H9 (cell line): ENCODE measurements around the gene DCTN5. TPM values are rescaled to one million over a fixed set of nuclear protein-coding genes. Genes with fewer than 3 reads are reported as not detected.

Experiments used
- DNase-seq: peaks from one replicate; pipeline ENCODE4 v3.0.0-alpha.2; 2017
- H2AFZ ChIP-seq: one replicate; pipeline ENCODE4 v1.6.1; 2013; ENCODE audit warnings: mild to moderate bottlenecking, low read length, control low read depth, moderate library complexity
- H2AK5ac ChIP-seq: 2 replicates; pipeline ENCODE4 v1.6.1; 2013; ENCODE audit warnings: low read length, control low read depth, mixed read lengths; ENCODE audit not compliant: insufficient read length
- H2BK120ac ChIP-seq: one replicate; pipeline ENCODE4 v1.6.1; 2013; ENCODE audit warnings: low read depth, mild to moderate bottlenecking, low read length, control low read depth, inconsistent platforms; ENCODE audit not compliant: poor library complexity, severe bottlenecking
- H2BK12ac ChIP-seq: 2 replicates; pipeline ENCODE4 v1.6.1; 2013; ENCODE audit warnings: low read length, control low read depth, mixed read lengths, low read depth; ENCODE audit not compliant: insufficient read length
- H2BK15ac ChIP-seq: 2 replicates; pipeline ENCODE4 v1.6.1; 2013; ENCODE audit warnings: low read depth, low read length, control low read depth
- H2BK20ac ChIP-seq: one replicate; pipeline ENCODE4 v1.6.1; 2013; ENCODE audit warnings: low read depth, mild to moderate bottlenecking, low read length, control low read depth, inconsistent platforms; ENCODE audit not compliant: poor library complexity, severe bottlenecking
- H2BK5ac ChIP-seq: 2 replicates; pipeline ENCODE4 v1.6.1; 2013; ENCODE audit warnings: low read length, control low read depth, mixed read lengths; ENCODE audit not compliant: insufficient read length
- H3K14ac ChIP-seq: 2 replicates; pipeline ENCODE4 v1.6.1; 2013; ENCODE audit warnings: low read length, control low read depth; ENCODE audit not compliant: insufficient read depth
- H3K18ac ChIP-seq: 2 replicates; pipeline ENCODE4 v1.6.1; 2013; ENCODE audit warnings: low read depth, mild to moderate bottlenecking, mixed read lengths, low read length, control low read depth; ENCODE audit not compliant: insufficient read length
- H3K23ac ChIP-seq: 2 replicates; pipeline ENCODE4 v1.6.1; 2013; ENCODE audit warnings: low read length, control low read depth, mixed read lengths, low read depth; ENCODE audit not compliant: insufficient read length
- H3K23me2 ChIP-seq: 2 replicates; pipeline ENCODE4 v1.6.1; 2013; ENCODE audit warnings: low read depth, mild to moderate bottlenecking, mixed read lengths, low read length, control low read depth; ENCODE audit not compliant: insufficient read length, poor library complexity, severe bottlenecking
- H3K27ac ChIP-seq: 2 replicates; pipeline ENCODE4 v1.5.1; 2013; ENCODE audit warnings: low read length, control low read depth, mixed read lengths, low read depth; ENCODE audit not compliant: insufficient read length
- H3K27me3 ChIP-seq: 2 replicates; pipeline ENCODE4 v1.6.1; 2013; ENCODE audit warnings: low read length, control low read depth, inconsistent platforms; ENCODE audit not compliant: insufficient read depth
- H3K4ac ChIP-seq: 2 replicates; pipeline ENCODE4 v1.6.1; 2013; ENCODE audit warnings: low read depth, mild to moderate bottlenecking, control low read depth, inconsistent platforms, low read length, moderate library complexity
- H3K4me1 ChIP-seq: 2 replicates; pipeline ENCODE4 v1.6.1; 2013; ENCODE audit warnings: low read length, control low read depth, inconsistent platforms; ENCODE audit not compliant: insufficient read depth
- H3K4me2 ChIP-seq: 2 replicates; pipeline ENCODE4 v1.6.1; 2013; ENCODE audit warnings: low read length, control low read depth, mixed read lengths; ENCODE audit not compliant: insufficient read length, insufficient read depth
- H3K56ac ChIP-seq: 2 replicates; pipeline ENCODE4 v1.6.1; 2013; ENCODE audit warnings: low read depth, mild to moderate bottlenecking, mixed read lengths, low read length, control low read depth; ENCODE audit not compliant: insufficient read length
- H3K79me1 ChIP-seq: 2 replicates; pipeline ENCODE4 v1.6.1; 2013; ENCODE audit warnings: low read depth, mild to moderate bottlenecking, moderate library complexity, low read length, control low read depth, inconsistent platforms; ENCODE audit not compliant: insufficient read depth, poor library complexity, severe bottlenecking
- H3K79me2 ChIP-seq: 2 replicates; pipeline ENCODE4 v1.6.1; 2013; ENCODE audit warnings: low read length, control low read depth, inconsistent platforms; ENCODE audit not compliant: insufficient read depth
- H3K9ac ChIP-seq: 2 replicates; pipeline ENCODE4 v1.6.1; 2013; ENCODE audit warnings: low read length, control low read depth, mixed read lengths; ENCODE audit not compliant: insufficient read length; ENCODE audit errors: extremely low read depth
- H3K9me3 ChIP-seq: one replicate; pipeline ENCODE4 v1.6.1; 2013; ENCODE audit warnings: low read depth, low read length, inconsistent platforms; ENCODE audit not compliant: control insufficient read depth
- H3T11ph ChIP-seq: one replicate; pipeline ENCODE4 v1.6.1; 2013; ENCODE audit warnings: mild to moderate bottlenecking, low read length, control low read depth, inconsistent platforms
- H4K20me1 ChIP-seq: one replicate; pipeline ENCODE4 v1.6.1; 2013; ENCODE audit not compliant: control insufficient read depth, insufficient read length, insufficient read depth
- H4K5ac ChIP-seq: 2 replicates; pipeline ENCODE4 v1.6.1; 2013; ENCODE audit warnings: low read depth, mild to moderate bottlenecking, mixed read lengths, low read length, control low read depth; ENCODE audit not compliant: insufficient read length
- H4K8ac ChIP-seq: replicated peaks from 2 replicates; pipeline ENCODE4 v1.6.1; 2013; ENCODE audit warnings: low read length, control low read depth, mixed read lengths, low read depth; ENCODE audit not compliant: insufficient read length
- H4K91ac ChIP-seq: 2 replicates; pipeline ENCODE4 v1.6.1; 2013; ENCODE audit warnings: low read depth, mild to moderate bottlenecking, moderate library complexity, mixed read lengths, low read length, control low read depth; ENCODE audit not compliant: insufficient read length
- H3K27ac Mint-ChIP-seq, 3 experiments: 2 replicates in 2 of 3; 3 replicates in 1 of 3; pipeline ENCODE4 v1.8.0; 2020 to 2021; ENCODE audit warnings: mixed read lengths in 3 of 3, mild to moderate bottlenecking in 1 of 3, moderate library complexity in 1 of 3
- H3K27me3 Mint-ChIP-seq: 2 replicates; pipeline ENCODE4 v1.8.0; 2021; ENCODE audit warnings: low read depth, mild to moderate bottlenecking, moderate library complexity, mixed read lengths
- H3K36me3 Mint-ChIP-seq, 3 experiments: 2 replicates in 2 of 3; 3 replicates in 1 of 3; pipeline ENCODE4 v1.8.0; 2020 to 2021; ENCODE audit warnings: low read depth in 3 of 3, mixed read lengths in 3 of 3; ENCODE audit not compliant: insufficient read depth in 1 of 3
- H3K4me1 Mint-ChIP-seq, 2 experiments: 2 replicates each; pipeline ENCODE4 v1.8.0; 2020; ENCODE audit warnings: mixed read lengths in 2 of 2
- H3K4me3 Mint-ChIP-seq, 2 experiments: 2 replicates in 1 of 2; 3 replicates in 1 of 2; pipeline ENCODE4 v1.8.0; 2020 to 2021; ENCODE audit warnings: mild to moderate bottlenecking in 2 of 2, mixed read lengths in 2 of 2, moderate library complexity in 1 of 2
- H3K9me3 Mint-ChIP-seq, 2 experiments: 2 replicates in 1 of 2; 3 replicates in 1 of 2; pipeline ENCODE4 v1.8.0; 2020; ENCODE audit warnings: mild to moderate bottlenecking in 2 of 2, mixed read lengths in 2 of 2, moderate library complexity in 1 of 2
- WGBS: extraction: QIAGEN DNeasy Blood & Tissue Kit; methylation state at CpG from one replicate; pipeline ENCODE4 v1.1.7; 2013; ENCODE audit warnings: missing lambda C conversion rate, low lambda C conversion rate, mixed read lengths; ENCODE audit not compliant: insufficient read length; ENCODE audit errors: extremely low coverage; 5-methylcytosine and 5-hydroxymethylcytosine counted together
- total RNA-seq: library from RNA; stranded (reverse); gene quantifications from 2 replicates; pipeline ENCODE4 v1.2.1, GENCODE V29; 2021
- TF ChIP-seq, protein P1 (sequence below): fragments of 200-600 bp; sonication (generic); conservative IDR thresholded peaks from 3 replicates; pipeline ENCODE4 v1.8.0; 2021; ENCODE audit warnings: antibody characterized with exemption, mild to moderate bottlenecking

The DCTN5 gene
- total RNA-seq, 1 experiment from 2014 or later = 114 TPM

DNA sequence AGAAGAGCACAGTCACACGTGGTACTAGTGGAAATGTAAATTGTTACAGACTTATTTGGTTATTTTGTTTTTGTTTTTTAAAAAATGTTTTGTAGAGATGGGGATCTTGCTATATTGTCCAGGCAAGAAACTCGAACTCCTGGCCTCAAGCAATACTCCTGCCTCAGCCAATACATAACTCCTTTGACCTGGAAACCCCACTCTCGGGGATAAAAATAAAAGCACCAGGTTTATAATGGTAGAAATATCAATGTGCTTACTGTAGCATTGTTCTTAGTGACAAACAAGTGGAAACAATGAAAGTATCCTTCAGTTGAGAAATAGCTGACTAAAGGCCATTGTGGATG, 83.5 kb downstream of the DCTN5 start:
- peaks cover 8 to 14% of the 10 kb centered on the region in 2 experiments for H3K4me1 Mint-ChIP-seq
- peaks cover 0 to 6% (median 6%) of the 10 kb centered on the region in 3 experiments; a peak in 2 of 7 replicates for H3K36me3 Mint-ChIP-seq
- Histone ChIP-seq H3K27me3 (no peaks in the 10 kb centered on the region), H4K91ac (no peak overlapping the region), H3K4me1 (no peaks in the 10 kb centered on the region), H3K18ac (no peak overlapping the region), H3K9me3 (no peaks in the 10 kb centered on the region), H3K9ac (no peak overlapping the region), H3K23ac (no peak overlapping the region), H2BK15ac (no peak overlapping the region), H2BK12ac (no peak overlapping the region), H2BK20ac (no peak overlapping the region), H3K79me2 (no peaks in the 10 kb centered on the region), H2BK5ac (no peak overlapping the region), H4K8ac (no peak overlapping the region), H3K4me2 (no peak overlapping the region), H2AFZ (no peak overlapping the region), H2BK120ac (no peak overlapping the region), H2AK5ac (no peak overlapping the region), H3K23me2 (no peaks in the 10 kb centered on the region), H3K56ac (no peak overlapping the region), H3K27ac (no peak overlapping the region), H3K4ac (no peak overlapping the region), H3K14ac (no peak overlapping the region), H4K20me1 (no peaks in the 10 kb centered on the region), H3T11ph (no peak overlapping the region), H4K5ac (no peak overlapping the region), H3K79me1 (no peaks in the 10 kb centered on the region)
- WGBS = no CpG with 5 or more reads among the region's 3 CpGs
- no peak overlapping the region for H3K27ac Mint-ChIP-seq
- no peak for DNase-seq
- H3K4me3 Mint-ChIP-seq = no peak overlapping the region
- H3K9me3 Mint-ChIP-seq = peaks cover 8 to 13% of the 10 kb centered on the region in 2 experiments
- TF ChIP-seq, protein P1, sequence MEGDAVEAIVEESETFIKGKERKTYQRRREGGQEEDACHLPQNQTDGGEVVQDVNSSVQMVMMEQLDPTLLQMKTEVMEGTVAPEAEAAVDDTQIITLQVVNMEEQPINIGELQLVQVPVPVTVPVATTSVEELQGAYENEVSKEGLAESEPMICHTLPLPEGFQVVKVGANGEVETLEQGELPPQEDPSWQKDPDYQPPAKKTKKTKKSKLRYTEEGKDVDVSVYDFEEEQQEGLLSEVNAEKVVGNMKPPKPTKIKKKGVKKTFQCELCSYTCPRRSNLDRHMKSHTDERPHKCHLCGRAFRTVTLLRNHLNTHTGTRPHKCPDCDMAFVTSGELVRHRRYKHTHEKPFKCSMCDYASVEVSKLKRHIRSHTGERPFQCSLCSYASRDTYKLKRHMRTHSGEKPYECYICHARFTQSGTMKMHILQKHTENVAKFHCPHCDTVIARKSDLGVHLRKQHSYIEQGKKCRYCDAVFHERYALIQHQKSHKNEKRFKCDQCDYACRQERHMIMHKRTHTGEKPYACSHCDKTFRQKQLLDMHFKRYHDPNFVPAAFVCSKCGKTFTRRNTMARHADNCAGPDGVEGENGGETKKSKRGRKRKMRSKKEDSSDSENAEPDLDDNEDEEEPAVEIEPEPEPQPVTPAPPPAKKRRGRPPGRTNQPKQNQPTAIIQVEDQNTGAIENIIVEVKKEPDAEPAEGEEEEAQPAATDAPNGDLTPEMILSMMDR = no peak
- peaks cover 9% of the 10 kb centered on the region for H3K27me3 Mint-ChIP-seq
